PC-3 (cell line): Measurements from ENCODE around the gene PLAAT1.

Experiments used
- CTCF ChIP-seq: fragments of 300-600 bp; sonication (generic); conservative IDR thresholded peaks from 2 replicates; pipeline ENCODE4 v1.5.1; 2017; ENCODE audit warnings: antibody characterized with exemption, low read depth, mild to moderate bottlenecking, low read length
- EZH2 ChIP-seq: fragments of 300-600 bp; sonication (generic); IDR thresholded peaks from one replicate; pipeline ENCODE4 v1.6.1; 2017; ENCODE audit warnings: antibody characterized with exemption, mild to moderate bottlenecking, low read length; ENCODE audit not compliant: unreplicated experiment
- EZH2phosphoT487 ChIP-seq: fragments of 300-600 bp; sonication (generic); IDR thresholded peaks from 2 replicates; pipeline ENCODE4 v1.6.1; 2018; ENCODE audit warnings: mild to moderate bottlenecking, antibody characterized with exemption, low read length, borderline replicate concordance

- TF ChIP-seq CTCF = no peak
- TF ChIP-seq EZH2phosphoT487 = no peak
- TF ChIP-seq EZH2 = no peak
Measured at GRCh38 chr3:193230610-193231009, 10.4 kb upstream of the PLAAT1 start.
